Stimulated activated CD4-positive, alpha-beta T cell treated with anti-CD3 and anti-CD28 coated beads, TNF-alpha, amount 100 ng/mL, for 48 hours (primary cell): ENCODE results near the gene SSBP2.
"Not testable (repeated sequence)": the region's sequence is repeated elsewhere in the genome, so short reads cannot be mapped to it uniquely, and the experiment has no call there.

Experiments used
- DNase-seq, 3 donors: peaks; one replicate each; pipeline ENCODE4 v3.0.0-alpha.2; 2020; ENCODE audit warnings: low read depth in 3 of 3

The SSBP2 gene

DNA sequence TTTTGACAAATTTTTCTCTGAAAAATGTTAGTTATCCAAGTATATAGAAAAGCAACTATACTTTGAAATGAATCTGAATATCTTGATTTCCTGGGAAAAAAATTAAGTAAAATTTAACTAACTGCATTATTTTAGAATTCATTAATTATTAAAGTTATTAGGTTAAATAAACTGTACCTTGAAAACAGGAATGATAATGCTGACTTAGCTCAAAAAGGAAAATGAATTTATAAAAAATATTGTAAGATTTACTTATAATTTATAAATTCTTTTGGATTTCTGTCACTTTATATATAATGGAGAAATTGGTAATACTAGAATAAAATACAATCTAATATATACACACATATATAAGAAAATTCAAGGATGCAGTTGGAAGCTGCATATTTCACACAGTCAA is 320.9 kb downstream of the SSBP2 start:
- no peak for DNase-seq

DNA sequence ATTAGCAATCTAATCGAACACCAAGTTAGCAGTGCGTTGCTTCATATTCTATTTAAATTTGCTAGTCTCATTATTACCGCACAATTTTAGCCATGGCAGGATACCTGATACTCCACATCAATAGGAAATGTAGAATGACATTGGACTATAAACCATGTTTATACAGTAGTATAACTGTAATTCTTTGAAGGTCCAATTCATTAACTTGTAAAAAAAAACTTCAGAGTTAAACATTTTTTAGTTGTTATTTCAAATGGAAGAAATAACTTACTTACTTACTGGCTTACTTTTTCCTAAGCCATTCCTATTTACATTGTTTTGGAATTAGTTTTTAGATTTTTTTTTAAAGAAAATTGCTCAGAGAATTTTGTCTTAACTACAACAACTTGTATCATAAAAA is 321.5 kb downstream of the SSBP2 start:
- no peak for DNase-seq

DNA sequence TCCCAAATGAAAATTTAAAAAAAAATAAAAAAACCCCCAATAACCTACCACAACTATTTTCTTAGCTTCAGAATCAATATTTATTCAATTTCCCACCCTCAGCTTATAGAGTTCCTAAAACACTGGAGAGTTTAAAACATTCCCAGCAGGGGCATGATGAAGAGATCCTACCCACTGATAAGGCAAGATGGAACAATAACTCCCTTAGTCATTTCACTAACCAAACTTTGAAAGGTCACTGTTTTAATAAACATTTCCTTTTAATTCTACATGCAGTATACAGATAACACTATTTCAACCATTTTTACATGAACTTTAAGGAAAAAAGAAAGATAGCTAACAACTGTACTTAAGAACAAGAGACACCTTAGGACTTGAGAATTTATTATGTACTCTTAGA is 322.0 kb downstream of the SSBP2 start:
- DNase-seq = no peak

DNA sequence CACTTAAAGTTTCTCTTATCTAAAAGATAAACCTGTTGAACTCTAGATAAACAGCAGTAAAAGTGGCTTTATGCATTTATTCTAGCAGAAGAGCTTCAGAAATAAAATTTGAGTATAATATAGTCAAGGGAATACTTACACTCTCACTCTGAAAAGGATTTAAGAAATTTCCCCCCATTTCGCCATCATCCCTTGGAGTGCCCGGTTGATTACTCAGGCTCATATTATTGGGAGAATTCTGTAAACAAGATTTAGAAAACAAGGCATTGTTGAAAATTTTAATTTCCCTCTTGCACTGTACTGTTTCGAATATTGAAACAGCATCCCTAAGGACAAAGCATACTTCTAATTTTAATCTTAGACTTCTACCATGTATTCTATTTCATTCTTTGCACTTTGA is 322.5 kb downstream of the SSBP2 start:
- no peak for DNase-seq

DNA sequence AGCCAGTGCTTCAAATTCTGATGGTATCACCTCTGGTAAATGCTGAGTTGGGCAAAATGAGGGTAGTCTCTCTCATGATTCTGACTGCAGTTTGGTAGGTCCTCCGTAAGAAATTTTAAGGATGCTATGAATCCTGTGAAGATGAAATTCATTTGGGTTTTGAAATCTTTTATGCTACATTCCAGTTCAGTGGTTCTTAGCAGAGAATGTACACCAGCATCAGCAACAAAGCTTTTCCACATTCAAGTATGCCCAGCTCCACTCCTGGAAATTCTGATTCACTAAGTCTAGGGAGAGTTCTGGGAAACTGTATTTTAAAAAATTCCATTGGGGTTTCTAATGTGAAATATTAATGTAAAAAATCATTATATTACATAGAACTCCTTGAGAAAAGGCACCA is 323.3 kb downstream of the SSBP2 start:
- no peak for DNase-seq

DNA sequence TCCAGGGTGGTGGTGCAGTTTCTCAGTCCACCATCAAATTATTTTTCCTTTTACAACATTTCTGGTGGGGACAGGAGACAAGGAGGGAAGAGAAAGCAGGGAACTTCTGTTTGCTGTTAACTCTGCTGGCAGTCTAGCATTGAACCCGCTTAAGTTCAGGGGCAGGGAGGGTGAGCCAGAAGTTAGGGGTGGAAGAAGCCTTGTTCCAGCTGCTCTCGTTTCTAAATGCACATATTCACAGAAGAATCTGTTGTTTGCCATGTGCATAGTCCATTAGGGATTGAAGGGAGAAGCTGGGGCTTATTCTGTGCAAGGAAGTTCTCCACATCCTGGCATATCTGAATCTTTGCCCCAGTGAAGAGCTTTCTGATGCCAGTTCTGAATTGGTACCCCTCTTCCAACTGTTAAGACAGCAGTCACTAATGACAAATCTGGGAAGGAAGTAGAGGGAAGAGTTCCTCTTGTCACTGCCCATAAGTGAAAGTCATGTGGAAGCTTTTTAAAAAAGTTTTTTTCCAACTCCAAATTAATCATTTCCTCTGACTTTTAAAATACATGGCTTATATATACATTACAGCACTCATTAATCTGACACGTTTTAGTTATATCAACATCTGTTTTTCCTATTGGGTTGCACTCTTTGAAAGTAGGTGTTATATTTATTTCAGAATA is 324.4 kb downstream of the SSBP2 start:
- no peak for DNase-seq

DNA sequence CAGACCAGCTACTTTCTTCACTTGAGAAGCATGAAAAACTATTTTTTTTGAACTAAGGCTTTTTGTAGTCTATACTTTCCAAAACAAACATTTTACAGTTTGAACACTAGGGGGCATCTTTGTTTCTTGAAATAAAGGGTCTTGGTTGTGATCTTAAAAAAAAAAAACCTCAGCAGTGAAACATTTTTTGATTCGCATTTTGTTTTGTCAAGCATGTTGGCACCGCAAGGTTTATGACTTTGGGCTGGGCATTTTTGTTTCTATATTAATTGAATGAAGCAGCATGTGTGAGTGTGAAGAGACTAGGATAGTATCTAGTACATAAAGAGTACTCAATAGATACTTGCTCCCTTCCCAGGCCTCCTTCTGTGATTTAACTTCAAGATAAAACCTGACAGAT is 325.3 kb downstream of the SSBP2 start:
- DNase-seq = no peak

DNA sequence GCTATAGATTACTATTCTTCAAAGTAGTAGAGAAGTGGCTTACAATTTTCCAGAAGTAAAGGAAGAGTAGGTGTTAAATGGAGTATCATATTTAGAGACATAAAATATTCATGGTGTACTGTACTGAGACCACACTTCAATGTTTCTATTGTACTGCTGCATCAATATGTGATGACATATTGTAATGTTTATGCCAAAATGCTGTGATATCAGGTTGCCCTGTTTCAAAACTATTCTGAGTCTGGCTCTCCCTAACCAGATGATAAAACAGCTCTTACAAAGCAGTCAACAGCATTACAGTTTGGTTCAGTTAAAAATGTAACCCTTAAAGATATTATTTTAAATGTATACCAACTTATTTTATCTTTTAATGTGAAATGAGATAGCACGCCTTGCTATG is 326.2 kb downstream of the SSBP2 start:
- no peak for DNase-seq

DNA sequence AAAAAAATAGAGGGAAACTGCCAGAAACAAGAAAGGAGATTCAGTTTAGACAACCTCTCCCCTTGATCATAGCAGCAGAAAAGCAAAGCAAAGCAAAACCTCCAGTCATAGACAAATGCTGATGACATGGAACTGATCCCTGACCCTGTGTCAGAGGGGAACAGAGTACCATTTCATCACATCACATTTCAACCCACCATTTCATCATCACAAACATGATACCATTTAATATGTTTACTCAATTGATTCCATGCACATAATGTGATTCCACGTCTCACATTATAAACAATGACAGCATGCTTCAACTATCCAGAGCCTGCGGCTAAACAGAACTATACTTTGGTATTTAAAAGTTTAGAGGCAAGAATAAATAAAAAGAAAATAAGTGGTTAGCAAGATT is 328.2 kb downstream of the SSBP2 start:
- no peak for DNase-seq

DNA sequence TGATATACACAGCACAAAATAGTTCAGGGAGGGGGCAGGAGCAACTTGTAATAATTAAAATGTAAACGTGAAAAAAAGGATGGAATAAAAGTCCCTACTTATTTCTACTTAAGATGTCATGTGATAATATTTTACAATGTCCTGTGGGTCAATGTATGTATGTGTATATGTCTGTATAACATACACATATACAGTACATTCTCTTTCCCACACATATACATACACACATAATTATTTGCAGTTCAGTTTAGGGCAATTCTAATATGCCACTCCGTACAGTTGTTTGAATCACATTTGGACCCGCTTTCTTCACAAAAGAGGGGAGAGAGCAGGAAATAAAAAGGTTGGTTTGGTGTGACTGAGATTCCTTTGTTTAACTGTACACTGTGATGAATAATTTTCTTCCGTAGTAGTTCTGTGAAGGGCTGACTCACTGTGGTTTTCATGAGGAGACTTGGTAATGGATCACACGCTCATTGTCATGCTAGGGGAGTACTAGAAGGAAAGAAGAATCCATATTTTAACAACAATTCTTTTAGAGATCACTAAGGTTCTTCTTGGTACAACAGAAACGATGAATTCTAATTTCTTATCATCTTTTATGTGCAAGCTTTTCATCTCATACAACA is 330.7 kb downstream of the SSBP2 start:
- peak in 1 of 3 donors; percentile 4 for DNase-seq

DNA sequence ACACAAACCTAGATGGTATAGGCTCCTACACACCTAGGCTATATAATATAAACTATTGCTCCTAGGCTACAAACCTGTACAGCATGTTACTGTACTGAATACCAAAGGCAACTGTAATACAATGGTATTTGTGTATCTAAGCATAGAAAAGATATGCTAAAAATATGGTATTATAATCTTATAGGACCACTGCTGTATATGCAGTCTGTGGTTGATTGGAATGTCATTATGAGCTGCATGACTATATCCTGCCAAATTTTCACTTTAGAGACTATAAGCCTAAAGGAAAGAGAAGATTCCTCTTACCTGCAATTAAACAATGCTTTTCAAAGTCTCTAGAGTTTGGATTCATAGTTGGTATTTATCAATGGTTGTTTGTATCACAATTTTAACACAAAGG is 332.3 kb downstream of the SSBP2 start:
- no peak for DNase-seq

DNA sequence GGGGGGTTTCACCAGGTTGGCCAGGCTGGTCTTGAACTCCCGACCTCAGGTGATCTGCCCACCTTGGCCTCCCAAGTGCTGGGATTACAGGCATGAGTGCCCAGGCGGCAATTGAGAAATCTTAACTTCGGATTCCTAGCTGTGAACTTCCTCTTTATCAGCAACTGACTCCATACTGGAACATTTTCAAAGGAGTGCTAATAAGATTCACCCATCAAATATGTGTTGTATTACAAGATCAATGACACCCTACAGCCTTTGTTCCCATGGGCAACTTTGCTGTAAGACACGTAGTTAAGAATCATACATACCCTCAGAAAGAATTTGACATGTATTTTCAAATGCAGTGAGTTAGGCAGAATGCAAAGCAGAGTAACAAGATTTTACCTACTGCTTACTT is 333.8 kb downstream of the SSBP2 start:
- DNase-seq = no peak

DNA sequence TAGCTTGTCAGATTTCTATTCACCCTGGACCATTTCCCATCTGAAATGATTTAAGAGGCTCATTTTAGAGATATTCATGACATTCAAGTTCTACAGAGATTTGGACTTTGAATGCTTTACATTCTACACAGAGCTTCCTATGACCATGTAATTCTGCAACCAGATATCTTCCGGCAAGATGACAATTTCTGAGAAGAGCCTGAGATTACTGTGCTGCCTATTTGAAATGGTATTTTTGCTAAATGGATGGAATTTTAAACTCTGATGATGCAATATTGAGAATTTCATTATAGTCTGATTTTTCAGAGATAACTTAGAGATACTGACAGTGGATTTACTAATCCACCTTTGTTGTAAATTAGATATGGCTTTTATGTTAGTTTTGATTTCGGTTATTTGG is 341.0 kb downstream of the SSBP2 start:
- no peak for DNase-seq

DNA sequence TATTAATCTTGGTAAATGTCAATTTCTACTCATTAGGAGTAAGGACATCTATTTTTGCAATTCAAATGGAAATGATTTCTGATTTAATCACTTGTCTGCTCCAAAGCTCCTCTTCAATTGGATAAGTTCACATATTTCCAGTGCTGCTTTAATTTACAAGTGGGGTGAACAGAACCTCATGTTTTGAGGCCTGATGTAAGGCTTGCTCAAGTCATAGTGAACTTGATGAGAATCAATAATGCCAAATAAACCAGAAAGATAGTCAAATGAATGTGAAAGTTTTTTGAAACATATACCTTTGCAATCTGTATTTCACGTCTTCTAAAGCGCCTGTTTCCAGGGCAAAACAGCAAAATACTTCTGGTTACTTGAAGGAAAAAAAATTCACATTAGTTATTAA is 341.5 kb downstream of the SSBP2 start:
- DNase-seq = no peak

DNA sequence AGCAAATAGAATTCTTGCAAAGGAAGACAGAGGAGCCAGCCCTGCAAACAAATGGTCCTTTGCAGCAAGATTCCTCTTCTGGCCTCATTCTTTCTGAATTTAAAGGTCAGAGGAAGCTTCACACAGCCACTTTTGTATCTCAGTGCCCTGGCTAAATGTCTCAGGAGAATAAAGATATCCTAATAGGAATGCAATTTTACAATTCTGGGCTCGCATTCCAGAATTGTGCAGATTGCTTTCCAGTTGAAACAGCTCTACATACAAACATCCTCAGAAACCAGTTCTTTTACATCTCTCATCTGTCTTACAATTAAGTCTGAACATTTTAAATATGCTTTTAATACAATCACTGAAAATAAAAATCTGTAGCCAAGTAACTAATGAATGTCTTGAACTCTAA is 342.4 kb downstream of the SSBP2 start:
- DNase-seq = no peak

DNA sequence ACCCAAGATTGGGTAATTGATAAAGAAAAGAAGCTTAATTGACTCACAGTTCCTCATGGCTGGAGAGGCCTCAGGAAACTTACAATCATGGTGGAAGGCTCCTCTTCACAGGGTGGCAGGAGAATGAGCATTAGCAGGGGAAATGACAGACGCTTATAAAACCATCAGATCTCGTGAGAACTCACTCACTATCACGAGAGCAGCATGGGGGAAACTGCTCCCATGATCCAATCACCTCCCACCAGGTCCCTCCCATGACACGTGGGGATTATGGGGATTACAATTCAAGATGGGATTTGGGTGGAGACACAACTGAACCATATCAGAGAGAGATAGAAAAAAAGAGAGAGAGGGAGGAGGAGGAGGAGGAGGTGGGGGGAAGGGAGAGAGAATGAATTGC is 343.1 kb downstream of the SSBP2 start:
- not testable (repeated sequence) for DNase-seq

DNA sequence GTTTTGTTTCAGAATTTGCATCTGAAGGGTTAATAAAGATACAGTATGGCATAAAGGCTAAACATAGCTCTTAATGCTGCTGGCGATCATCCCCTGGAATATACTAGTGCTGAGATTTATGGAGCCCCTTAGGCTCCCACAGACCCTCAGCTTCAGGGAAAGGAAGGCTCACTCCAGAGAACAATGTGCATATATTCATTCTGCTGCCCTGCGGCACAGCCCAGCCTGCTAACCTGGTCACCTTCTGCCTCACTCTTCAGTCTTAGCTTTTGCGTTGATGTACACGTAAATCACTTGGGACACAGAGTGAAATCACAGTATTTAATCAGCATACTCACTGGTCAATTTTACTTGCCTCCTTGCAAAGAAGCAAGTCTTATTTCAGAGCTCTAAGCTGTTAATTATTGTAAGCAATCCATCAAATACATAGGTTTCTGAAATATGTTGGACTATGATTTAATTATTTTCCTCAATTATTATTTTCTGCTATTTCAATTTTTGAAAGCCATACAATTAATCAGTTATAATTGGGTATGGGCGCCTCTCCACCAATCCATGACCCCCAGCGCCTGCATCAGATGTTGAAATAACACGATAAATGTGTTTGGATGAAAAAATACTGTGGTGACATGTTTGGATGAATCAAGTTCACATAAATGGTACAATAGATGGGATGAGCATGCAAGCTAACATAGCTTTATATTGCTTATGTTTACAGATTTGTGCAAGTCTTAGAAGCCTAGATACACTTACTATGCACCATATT is 345.6 kb downstream of the SSBP2 start:
- DNase-seq = no peak

DNA sequence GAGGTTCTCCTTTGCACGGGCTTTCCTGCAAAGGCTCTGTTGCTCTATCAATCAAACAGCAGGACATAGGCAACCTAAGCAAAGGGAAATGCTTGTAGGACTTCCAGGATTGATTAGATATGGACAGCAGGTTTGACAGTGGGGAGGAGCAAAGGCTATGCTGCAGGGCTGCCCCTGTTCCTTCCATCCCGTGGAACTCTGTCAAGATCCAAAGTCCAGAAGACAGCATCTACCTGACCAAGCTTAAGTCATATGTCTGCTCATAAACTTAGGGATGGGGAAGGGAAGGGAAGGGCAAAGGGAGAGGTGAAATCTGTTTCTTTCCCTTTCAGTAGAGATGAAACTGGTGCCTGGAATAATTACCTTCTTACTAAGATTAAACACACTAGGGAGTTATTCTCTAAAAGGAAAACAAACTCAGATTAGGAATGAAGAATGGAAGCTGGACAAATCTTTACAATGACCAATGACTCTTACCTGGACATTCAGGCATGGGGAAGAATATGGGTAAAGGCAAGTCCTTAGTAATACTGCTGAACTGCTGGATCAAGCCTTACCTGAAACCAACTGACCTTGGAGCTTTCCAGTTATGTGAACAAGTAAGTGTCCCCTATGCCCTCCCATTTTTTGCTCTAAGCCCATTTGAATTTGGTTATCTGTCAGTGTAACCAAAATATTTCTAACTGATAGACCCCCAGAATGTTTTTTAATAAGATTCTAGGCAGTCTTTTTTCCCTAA is 348.5 kb downstream of the SSBP2 start:
- no peak for DNase-seq

DNA sequence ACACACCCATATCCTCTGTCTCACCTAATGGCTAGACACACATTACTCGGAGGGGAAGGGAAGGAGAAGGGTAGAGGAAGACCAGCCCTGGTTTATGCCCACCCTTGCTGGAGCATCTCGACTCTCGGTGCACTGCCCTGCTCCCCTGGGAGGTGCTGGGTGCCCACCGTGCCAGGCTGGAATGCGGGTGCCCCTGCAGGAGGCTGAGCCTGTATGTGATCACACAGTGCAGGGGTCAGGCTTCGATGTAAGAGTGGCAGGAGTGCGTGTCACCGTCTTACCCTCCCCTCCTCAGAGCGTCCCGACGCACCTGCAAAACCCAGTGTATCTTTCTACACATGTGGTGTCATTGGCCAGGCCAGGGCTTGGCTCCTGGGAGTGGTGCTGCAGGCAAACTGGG is 349.6 kb downstream of the SSBP2 start:
- no peak for DNase-seq

DNA sequence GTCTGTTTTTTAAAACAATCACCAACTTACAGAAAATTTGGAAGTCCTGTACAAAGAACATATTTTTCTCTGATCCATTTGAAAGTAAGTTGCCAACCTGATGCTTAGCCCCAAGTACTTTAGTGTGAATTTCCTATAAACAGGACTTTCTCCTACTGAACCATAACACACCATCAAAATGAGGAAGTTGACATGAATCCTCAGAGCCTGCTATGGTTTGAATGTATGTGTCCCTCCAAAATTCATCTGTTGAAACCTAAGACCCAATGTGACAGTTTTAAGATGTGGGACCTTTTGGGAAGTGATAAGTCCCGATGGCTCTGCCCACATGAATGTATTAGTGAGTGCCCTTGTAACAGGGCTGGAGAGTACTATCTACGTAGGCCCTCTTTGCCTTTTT is 350.5 kb downstream of the SSBP2 start:
- no peak for DNase-seq

DNA sequence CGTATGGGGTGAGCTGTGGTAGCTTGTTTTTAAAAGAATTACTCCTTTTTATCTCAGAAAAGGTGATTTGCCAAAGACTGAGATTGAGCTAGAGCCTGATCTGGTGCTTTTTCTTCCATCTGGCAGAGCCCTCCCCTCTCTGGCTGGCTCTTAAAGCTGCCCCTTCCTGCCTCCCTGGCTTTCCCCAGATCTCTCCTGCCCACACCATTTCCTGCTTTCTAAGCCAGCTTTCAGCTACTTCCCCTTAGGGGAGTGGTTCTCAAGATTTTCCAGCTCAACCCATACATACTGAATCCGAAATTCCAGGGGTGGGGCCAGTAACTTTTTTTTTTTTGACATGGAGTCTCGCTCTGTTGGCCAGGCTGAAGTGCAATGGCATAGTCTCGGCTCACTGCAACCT is 352.2 kb downstream of the SSBP2 start:
- DNase-seq = no peak

DNA sequence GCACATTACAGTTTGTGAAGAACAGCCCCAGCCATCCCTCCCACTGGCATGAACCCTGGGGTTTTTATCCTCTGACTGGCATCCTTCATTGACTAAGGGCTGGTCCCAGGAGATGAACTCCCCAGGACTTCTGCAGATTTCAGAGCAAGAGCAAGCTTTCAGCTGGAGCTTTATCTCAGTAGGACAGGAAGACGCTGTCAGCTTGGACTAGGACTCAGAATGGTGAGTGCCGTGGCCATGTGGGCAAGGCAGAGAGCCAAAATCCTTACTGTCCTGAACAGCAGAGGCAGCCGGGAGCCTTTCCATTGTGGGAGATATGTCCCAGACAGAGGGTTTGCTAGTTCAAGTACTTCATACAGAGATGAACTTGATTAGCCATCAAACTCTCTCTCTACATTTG is 353.7 kb downstream of the SSBP2 start:
- no peak for DNase-seq

DNA sequence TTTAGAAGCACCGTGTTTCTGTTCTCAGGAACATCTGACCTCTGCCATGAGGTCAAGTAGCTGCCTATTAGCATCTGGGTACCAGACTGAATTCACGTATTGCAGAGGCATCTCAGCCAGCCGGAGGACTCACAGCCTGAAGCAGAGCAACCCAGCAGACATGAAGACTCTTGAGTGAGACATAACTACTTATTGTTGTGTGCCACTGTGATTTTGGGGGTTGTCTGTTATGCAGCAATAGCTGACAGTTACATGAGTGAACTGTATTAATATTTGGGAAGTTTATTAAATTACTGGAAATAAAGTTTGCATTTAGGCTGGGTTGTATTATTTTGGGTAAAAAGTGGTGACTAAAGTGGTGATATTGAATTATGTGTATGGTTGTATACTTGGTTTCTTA is 355.6 kb downstream of the SSBP2 start:
- no peak for DNase-seq
